GM10266 (cell line): ENCODE results near the gene SLC16A5.
"Not testable (repeated sequence)": the region's sequence is repeated elsewhere in the genome, so short reads cannot be mapped to it uniquely, and the experiment has no call there.

Experiments
- DNase-seq: peaks from one replicate; pipeline ENCODE4 v3.0.0; 2012; ENCODE audit errors: extremely low spot score
- CTCF ChIP-seq: IDR thresholded peaks from 2 replicates; pipeline ENCODE4 v1.5.1; 2012; ENCODE audit warnings: mild to moderate bottlenecking, low read depth; ENCODE audit not compliant: control insufficient read depth, insufficient read depth; ENCODE audit errors: missing control alignments

Gene SLC16A5

GRCh38 chr17:75087558-75088453 lies at the start of gene SLC16A5:
Gene SLC16A5 (plus strand): TSS chr17:75087954. CDS start chr17:75093637, 5,683 bp downstream.
- TF ChIP-seq CTCF, result no peak
- DNase-seq, result peak; percentile 75

- DNase-seq, result no peak
- TF ChIP-seq CTCF, result no peak
Observed at GRCh38 chr17:75039238-75039637, 48.5 kb upstream of the SLC16A5 start.

- DNase-seq, result no peak
- TF ChIP-seq CTCF, result no peak
Observed at GRCh38 chr17:75041656-75042280, 46.0 kb upstream of the SLC16A5 start.

- not testable (repeated sequence) for DNase-seq
Observed at GRCh38 chr17:75043789-75044188, 44.0 kb upstream of the SLC16A5 start.

- DNase-seq, result no peak
- TF ChIP-seq CTCF, result no peak
Observed at GRCh38 chr17:75044716-75045115, 43.0 kb upstream of the SLC16A5 start.

GRCh38 chr17:75045946-75046406 lies 41.8 kb upstream of the SLC16A5 start:
- not testable (repeated sequence) for DNase-seq

- peak; percentile 99 for DNase-seq
Observed at GRCh38 chr17:75046407-75047289, 41.1 kb upstream of the SLC16A5 start, which contains the start of the genes ATP5PD and KCTD2. Gene ATP5PD (minus strand): TSS chr17:75046969. CDS start chr17:75042650, 4,319 bp downstream. Gene KCTD2 (plus strand): TSS chr17:75047225. CDS start chr17:75047251, 26 bp downstream.

More at GRCh38 chr17:75046407-75047289, 41.1 kb upstream of the SLC16A5 start, which contains the start of the genes ATP5PD and KCTD2:
- no peak for TF ChIP-seq CTCF
